OCI-LY7 (cell line): ENCODE results near the gene INTU. TPM values are rescaled to one million over a fixed set of nuclear protein-coding genes. Genes with fewer than 3 reads are reported as not detected.

Source experiments
- BruUV-seq: library from RNA; stranded (reverse); fragments of 400-500 nt; replicated peaks from 2 replicates; lab custom pipeline; 2021; lab: Mats Ljungman, UMichigan
- CTCF ChIA-PET: fragments of 300-600 bp; sonication (Branson Sonifier 250); formaldehyde crosslinking; loops from one replicate; lab custom pipeline; 2022; ENCODE audit warnings: antibody characterized with exemption; ENCODE audit not compliant: unreplicated experiment; lab: Charles Lee
- POLR2A ChIA-PET: fragments of 300-600 bp; sonication (Branson Sonifier 250); formaldehyde crosslinking; loops from one replicate; lab custom pipeline; 2022; ENCODE audit warnings: antibody characterized with exemption; lab: Charles Lee
- DNase-seq: peaks from one replicate; pipeline ENCODE4 v3.0.0-alpha.2; 2015; ENCODE audit warnings: low spot score
- H2AFZ ChIP-seq: fragments of 200-600 bp; sonication (generic), shearing (Covaris generic); 2 replicates; pipeline ENCODE4 v1.6.1; 2014; ENCODE audit warnings: mild to moderate bottlenecking, antibody characterized with exemption, low read length, moderate library complexity
- H3K27ac ChIP-seq: fragments of 200-600 bp; sonication (generic); 2 replicates; pipeline ENCODE4 v1.5.1; 2014; ENCODE audit warnings: mixed run types, low read depth, mild to moderate bottlenecking, moderate library complexity, low read length, inconsistent platforms; ENCODE audit not compliant: poor library complexity, severe bottlenecking
- H3K36me3 ChIP-seq: fragments of 200-600 bp; sonication (generic); 2 replicates; pipeline ENCODE4 v1.6.1; 2014; ENCODE audit warnings: mild to moderate bottlenecking, antibody characterized with exemption, low read length, moderate library complexity, mixed read lengths; ENCODE audit not compliant: insufficient read depth
- H3K4me1 ChIP-seq: fragments of 200-600 bp; sonication (generic); 2 replicates; pipeline ENCODE4 v1.5.1; 2014; ENCODE audit warnings: mild to moderate bottlenecking, low read length; ENCODE audit not compliant: insufficient read depth, poor library complexity, severe bottlenecking
- H3K4me2 ChIP-seq: fragments of 200-600 bp; sonication (generic); 2 replicates; pipeline ENCODE4 v1.6.1; 2014; ENCODE audit warnings: mild to moderate bottlenecking, low read length
- H3K4me3 ChIP-seq: fragments of 200-600 bp; sonication (generic); 2 replicates; pipeline ENCODE4 v1.5.1; 2014; ENCODE audit warnings: mild to moderate bottlenecking, low read depth, low read length; ENCODE audit not compliant: poor library complexity, severe bottlenecking
- H3K79me2 ChIP-seq: fragments of 200-600 bp; sonication (generic); 2 replicates; pipeline ENCODE4 v1.6.1; 2016; ENCODE audit warnings: low read depth, mild to moderate bottlenecking, low read length, moderate library complexity, mixed read lengths; ENCODE audit not compliant: insufficient read depth
- H3K9me2 ChIP-seq: fragments of 200-600 bp; sonication (generic); 2 replicates; pipeline ENCODE4 v1.6.1; 2016; ENCODE audit warnings: mild to moderate bottlenecking, low read length, mixed read lengths; ENCODE audit not compliant: insufficient read depth
- H3K9me3 ChIP-seq: fragments of 200-600 bp; sonication (generic); 2 replicates; pipeline ENCODE4 v1.6.1; 2014; ENCODE audit warnings: mild to moderate bottlenecking, mixed run types, low read length, mixed read lengths
- H4K20me1 ChIP-seq: fragments of 200-600 bp; sonication (generic); 2 replicates; pipeline ENCODE4 v1.6.1; 2014; ENCODE audit warnings: mild to moderate bottlenecking, antibody characterized with exemption, low read length, moderate library complexity, mixed read lengths; ENCODE audit not compliant: insufficient read depth
- EZH2phosphoT487 ChIP-seq: fragments of 200-600 bp; sonication (generic); IDR thresholded peaks from 2 replicates; pipeline ENCODE4 v1.6.1; 2018; ENCODE audit warnings: low read depth, borderline replicate concordance, mild to moderate bottlenecking, mixed run types, antibody characterized with exemption, low read length, moderate library complexity, mixed read lengths
- intact Hi-C: fragments of 100-400 bp; cut with micrococcal nuclease; formaldehyde crosslinking; loops from one replicate; pipeline ENCODE4 v1.10.0; 2022; ENCODE audit not compliant: unreplicated experiment
- total RNA-seq, 2 experiments: library from RNA; depleted of rRNA in 1 of 2; stranded (reverse); fragments of >200 nt in 1 of 2; shearing (Covaris generic) in 1 of 2; gene quantifications; 2 replicates each; pipeline ENCODE4 v1.2.3, GENCODE V29; 2014 to 2022
- TF ChIP-seq, protein P1 (sequence below): fragments of 200-600 bp; sonication (generic); conservative IDR thresholded peaks from 2 replicates; pipeline ENCODE4 v1.5.1; 2014; ENCODE audit warnings: mild to moderate bottlenecking, antibody characterized with exemption, low read length, moderate library complexity, mixed read lengths

The INTU gene
- total RNA-seq, 2 experiments from 2014 or later = not detected

DNA sequence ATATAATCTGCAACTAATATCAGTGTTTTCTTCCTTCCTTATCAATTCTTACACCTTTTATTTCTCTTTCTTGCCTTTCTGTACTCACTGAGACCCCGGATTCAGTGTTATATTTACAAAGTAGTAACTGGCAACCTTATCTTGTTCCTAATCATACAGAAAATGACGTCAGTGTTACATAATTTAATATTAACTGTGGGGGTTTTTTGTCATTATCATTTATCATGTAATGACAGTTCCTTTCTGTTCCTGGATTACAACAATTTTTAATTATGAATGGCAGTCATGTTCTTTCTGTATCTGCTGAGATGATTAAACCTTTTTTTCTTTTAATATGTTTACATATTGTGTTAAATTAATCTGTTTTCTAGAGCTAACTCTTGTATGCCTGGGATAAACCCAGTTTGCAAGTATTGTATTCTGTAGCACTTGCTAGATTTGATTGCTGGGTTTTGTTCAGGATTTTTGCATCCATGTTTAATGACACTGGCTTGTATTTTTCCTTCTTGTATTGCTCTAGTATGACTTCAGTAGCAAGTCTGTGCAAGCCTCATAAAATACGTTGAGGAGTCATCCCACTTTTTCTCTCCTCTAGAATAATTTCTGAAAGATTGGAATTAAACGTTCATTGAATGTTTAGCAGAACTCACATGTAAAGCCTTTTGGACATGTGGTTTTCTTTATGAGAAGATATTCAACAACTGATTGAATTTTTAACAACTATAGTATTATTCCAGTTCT lies 138.9 kb downstream of the INTU start:
- Histone ChIP-seq H2AFZ (no peak overlapping the region), H3K4me3 (no peak overlapping the region), H3K27ac (no peak overlapping the region), H4K20me1 (no peaks in the 10 kb centered on the region), H3K36me3 (no peaks in the 10 kb centered on the region), H3K79me2 (no peaks in the 10 kb centered on the region), H3K4me1 (no peaks in the 10 kb centered on the region), H3K9me3 (no peaks in the 10 kb centered on the region), H3K9me2 (no peaks in the 10 kb centered on the region), H3K4me2 (no peak overlapping the region)
- POLR2A ChIA-PET = no interaction called here
- TF ChIP-seq, protein P1, sequence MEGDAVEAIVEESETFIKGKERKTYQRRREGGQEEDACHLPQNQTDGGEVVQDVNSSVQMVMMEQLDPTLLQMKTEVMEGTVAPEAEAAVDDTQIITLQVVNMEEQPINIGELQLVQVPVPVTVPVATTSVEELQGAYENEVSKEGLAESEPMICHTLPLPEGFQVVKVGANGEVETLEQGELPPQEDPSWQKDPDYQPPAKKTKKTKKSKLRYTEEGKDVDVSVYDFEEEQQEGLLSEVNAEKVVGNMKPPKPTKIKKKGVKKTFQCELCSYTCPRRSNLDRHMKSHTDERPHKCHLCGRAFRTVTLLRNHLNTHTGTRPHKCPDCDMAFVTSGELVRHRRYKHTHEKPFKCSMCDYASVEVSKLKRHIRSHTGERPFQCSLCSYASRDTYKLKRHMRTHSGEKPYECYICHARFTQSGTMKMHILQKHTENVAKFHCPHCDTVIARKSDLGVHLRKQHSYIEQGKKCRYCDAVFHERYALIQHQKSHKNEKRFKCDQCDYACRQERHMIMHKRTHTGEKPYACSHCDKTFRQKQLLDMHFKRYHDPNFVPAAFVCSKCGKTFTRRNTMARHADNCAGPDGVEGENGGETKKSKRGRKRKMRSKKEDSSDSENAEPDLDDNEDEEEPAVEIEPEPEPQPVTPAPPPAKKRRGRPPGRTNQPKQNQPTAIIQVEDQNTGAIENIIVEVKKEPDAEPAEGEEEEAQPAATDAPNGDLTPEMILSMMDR = no peak
- no peak for TF ChIP-seq EZH2phosphoT487
- DNase-seq = no peak
- CTCF ChIA-PET = no interaction called here
- BruUV-seq = no TSS peak
- intact Hi-C loops = no loop called here

DNA sequence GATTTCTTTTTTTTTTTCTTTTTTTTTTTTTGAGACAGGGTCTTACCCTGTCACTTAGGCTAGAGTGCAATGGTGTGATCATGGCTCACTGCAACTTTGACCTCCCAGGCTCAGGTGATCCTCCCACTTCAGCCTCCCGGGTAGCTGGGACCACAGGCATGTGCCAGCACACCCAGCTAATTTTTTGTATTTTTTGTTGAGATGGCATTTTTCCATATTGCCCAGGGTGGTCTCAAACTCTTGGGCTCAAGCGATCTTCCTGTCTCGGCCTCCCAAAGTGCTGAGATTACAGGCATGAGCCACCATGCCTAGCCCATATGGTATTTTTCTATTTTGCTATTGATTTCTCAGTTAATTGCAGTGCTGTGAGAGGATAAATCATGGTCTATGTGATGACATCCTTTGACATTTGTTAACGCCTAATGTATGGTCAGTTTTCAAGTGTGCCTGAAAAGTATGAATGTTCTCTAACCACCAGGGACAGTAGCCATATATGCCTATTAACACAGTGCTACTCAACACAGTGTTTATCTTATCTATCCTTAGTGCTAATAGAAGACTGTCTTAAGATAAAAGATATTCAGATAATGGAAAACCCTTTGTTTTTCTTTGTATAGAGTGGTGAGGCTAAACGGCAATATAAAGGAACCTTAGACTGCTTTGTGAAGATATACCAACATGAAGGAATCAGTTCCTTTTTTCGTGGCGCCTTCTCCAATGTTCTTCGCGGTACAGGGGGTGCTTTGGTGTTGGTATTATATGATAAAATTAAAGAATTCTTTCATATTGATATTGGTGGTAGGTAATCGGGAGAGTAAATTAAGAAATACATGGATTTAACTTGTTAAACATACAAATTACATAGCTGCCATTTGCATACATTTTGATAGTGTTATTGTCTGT lies 140.3 kb downstream of the INTU start:
- Histone ChIP-seq H3K79me2 (no peaks in the 10 kb centered on the region), H3K9me3 (no peaks in the 10 kb centered on the region), H4K20me1 (no peaks in the 10 kb centered on the region), H3K36me3 (no peaks in the 10 kb centered on the region), H3K27ac (no peak overlapping the region), H2AFZ (no peak overlapping the region), H3K4me1 (no peaks in the 10 kb centered on the region), H3K4me2 (no peak overlapping the region), H3K4me3 (no peak overlapping the region), H3K9me2 (no peaks in the 10 kb centered on the region)
- TF ChIP-seq, protein P1 = no peak
- TF ChIP-seq EZH2phosphoT487 = no peak
- ChIA-PET CTCF (no interaction called here), POLR2A (interaction anchor here (0.7 kb wide), 2 partner anchors 41 to 84 kb away, joined by 3 to 4 read pairs; no protein-coding TSS in a partner anchor)
- intact Hi-C loops = no loop called here
- BruUV-seq = no TSS peak
- no peak for DNase-seq
